Sigmoid colon (tissue), 7 donors: ENCODE results near the gene EIF4H. TPM values are rescaled to one million over a fixed set of nuclear protein-coding genes. Genes with fewer than 3 reads are reported as not detected.
A peak's percentile ranks its signal among the peaks of the same experiment; 100 is the strongest.

Experiments used
- DNase-seq: peaks from one replicate; pipeline ENCODE4 v3.0.0-alpha.2; 2019
- H3K27ac ChIP-seq, 4 donors: fragments of 200-600 bp; sonication (generic); one replicate each; pipeline ENCODE4 v1.5.1; 2016 to 2019; ENCODE audit warnings: mild to moderate bottlenecking in 1 of 4
- H3K27me3 ChIP-seq, 3 donors: fragments of 200-600 bp; sonication (generic); one replicate each; pipeline ENCODE4 v1.5.1; 2019; ENCODE audit warnings: mild to moderate bottlenecking in 1 of 3
- H3K36me3 ChIP-seq, 4 donors: fragments of 200-600 bp; sonication (generic); one replicate each; pipeline ENCODE4 v1.5.1; 2016 to 2019
- H3K4me1 ChIP-seq, 4 donors: fragments of 200-600 bp; sonication (generic); one replicate each; pipeline ENCODE4 v1.5.1; 2017 to 2019
- H3K4me3 ChIP-seq, 4 donors: fragments of 200-600 bp; sonication (generic); one replicate each; pipeline ENCODE4 v1.5.1; 2017 to 2019; ENCODE audit warnings: mild to moderate bottlenecking in 2 of 4, moderate library complexity in 1 of 4
- H3K9me3 ChIP-seq, 4 donors: fragments of 200-600 bp in 3 of 4; sonication (generic) in 3 of 4; one replicate each; pipeline versions ENCODE4 v1.5.1 to v1.6.1; 2013 to 2019
- EP300 ChIP-seq, 4 donors: sonication (generic); formaldehyde crosslinking; IDR thresholded peaks; one replicate each; pipeline ENCODE4 v1.6.1; 2017; ENCODE audit warnings: antibody characterized with exemption in 4 of 4
- POLR2A ChIP-seq, 2 donors: fragments of 450-650 bp; IDR thresholded peaks; one replicate each; pipeline ENCODE4 v1.6.1; 2016; ENCODE audit warnings: antibody characterized with exemption in 2 of 2, mild to moderate bottlenecking in 2 of 2, moderate library complexity in 2 of 2
- POLR2AphosphoS5 ChIP-seq, 4 donors: sonication (generic); formaldehyde crosslinking; IDR thresholded peaks; one replicate each; pipeline ENCODE4 v1.6.1; 2017; ENCODE audit warnings: antibody characterized with exemption in 4 of 4
- whole genome bisulfite sequencing, 2 donors: extraction: QIAGEN DNeasy Blood & Tissue Kit; methylation state at CpG; one replicate each; pipeline ENCODE4 v1.1.7; 2013; 5-methylcytosine and 5-hydroxymethylcytosine counted together
- intact Hi-C: fragments of 100-400 bp; cut with DNase I; formaldehyde crosslinking; loops from one replicate; pipeline ENCODE4 v1.15.1; 2023
- polyA plus RNA-seq, 3 donors: library from polyadenylated mRNA; stranded (reverse); fragments of 200-250 nt; gene quantifications; one replicate each; pipeline ENCODE4 v1.2.3, GENCODE V29; 2013
- total RNA-seq, 4 donors: library from RNA; depleted of rRNA; stranded (reverse); fragments of >200 nt; gene quantifications; one replicate each; pipeline ENCODE4 v1.1.0, GENCODE V29; 2016
- TF ChIP-seq, protein P1 (sequence below), 4 experiments: fragments of 450-650 bp in 3 of 4; fragments of 200-600 bp in 1 of 4; IDR thresholded peaks; one replicate each; pipeline ENCODE4 v1.5.1; 2016 to 2019; ENCODE audit warnings: antibody characterized with exemption in 4 of 4, mild to moderate bottlenecking in 3 of 4, moderate library complexity in 2 of 4
- donor health status: healthy with polysubstance abuse.
- donor health status: Bipolar disorder and iron deficiency.
- donor health status: healthy.

The EIF4H gene
- total and polyA plus RNA-seq, 7 donors, result 196 to 274 (median 224) TPM

DNA sequence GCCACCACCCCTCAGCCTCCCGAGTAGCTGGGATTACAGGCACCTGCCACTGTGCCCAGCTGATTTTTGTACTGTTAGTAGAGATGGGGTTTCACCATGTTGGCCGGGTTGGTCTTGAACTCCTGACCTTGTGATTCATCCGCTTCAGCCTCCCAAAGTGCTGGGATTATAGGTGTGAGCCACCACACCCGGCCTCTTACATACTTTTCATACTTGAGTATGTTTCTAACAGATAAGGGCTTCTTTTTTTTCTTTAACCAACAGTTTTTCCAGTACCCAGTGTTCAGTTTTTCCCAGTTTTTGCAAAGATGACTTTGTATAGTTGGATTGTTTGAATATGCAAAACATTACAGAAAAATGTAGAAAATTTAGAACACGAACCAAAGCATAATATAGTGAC, 7.7 kb downstream of the EIF4H start:
- 61 to 71% methylated on average over 5 of the region's 5 CpGs for WGBS, 2 donors
- peaks cover 0 to 100% (median 93%) of the 10 kb centered on the region in 4 donors for H3K4me1 ChIP-seq

DNA sequence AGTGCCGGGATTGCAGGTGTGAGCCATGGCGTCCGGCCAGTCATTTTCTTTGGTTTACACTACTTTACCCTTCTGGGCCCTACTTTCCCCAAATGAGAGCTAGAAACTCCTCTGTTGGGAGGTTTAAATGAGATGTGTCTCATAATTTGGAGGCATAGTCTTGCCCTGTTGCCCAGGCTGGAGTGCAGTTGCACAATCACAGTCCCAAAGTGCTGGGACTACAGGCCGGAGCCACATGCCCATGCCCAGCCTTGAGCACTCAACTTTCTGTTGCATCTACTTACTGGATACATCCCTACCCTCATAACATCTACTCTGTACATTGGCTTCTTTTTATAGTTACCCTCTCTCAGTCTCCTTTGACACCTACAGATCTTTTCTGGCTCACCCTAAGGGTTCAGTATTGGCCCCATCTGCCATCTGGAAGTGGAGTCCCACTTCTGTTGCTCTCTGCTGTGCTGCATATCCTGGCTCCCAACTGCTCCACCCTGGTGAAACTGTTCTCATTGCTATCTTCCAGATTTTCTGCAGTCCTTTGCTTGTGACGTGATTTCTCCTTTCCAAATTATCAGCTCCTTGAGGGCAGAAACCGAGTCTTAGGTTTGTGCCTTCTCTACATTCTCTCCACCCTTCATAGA, 8.4 kb downstream of the EIF4H start:
- no peaks in the 10 kb centered on the region for H3K9me3 ChIP-seq
- H3K4me3 ChIP-seq, result no peak overlapping the region
- DNase-seq, result no peak
- H3K4me1 ChIP-seq, result peaks cover 0 to 100% (median 93%) of the 10 kb centered on the region in 4 donors
- peak overlapping the region in 3 of 4 donors; percentile 3 to 76 (median 71) for H3K27ac ChIP-seq
- TF ChIP-seq POLR2AphosphoS5 (IDR thresholded peaks at IDR 0.05), result no peak
- no peak for TF ChIP-seq POLR2A (IDR thresholded peaks at IDR 0.05)
- intact Hi-C loops, result no loop called here
- 68 to 81% methylated on average over 6 of the region's 6 CpGs for WGBS, 2 donors
- H3K36me3 ChIP-seq, result peaks cover 0 to 6% (median 0%) of the 10 kb centered on the region in 4 donors
- no peaks in the 10 kb centered on the region for H3K27me3 ChIP-seq

More for the DNA sequence above, 7.7 kb downstream of the EIF4H start:
- Histone ChIP-seq H3K9me3 (no peaks in the 10 kb centered on the region), H3K27me3 (no peaks in the 10 kb centered on the region), H3K36me3 (peaks cover 0 to 6% (median 0%) of the 10 kb centered on the region in 4 donors), H3K27ac (peak overlapping the region in 2 of 4 donors; percentile 58 to 99), H3K4me3 (no peak overlapping the region)
- no peak for DNase-seq
- intact Hi-C loops, result no loop called here
- TF ChIP-seq POLR2AphosphoS5 (IDR thresholded peaks at IDR 0.05) (no peak), EP300 (IDR thresholded peaks at IDR 0.05) (no peak), POLR2A (IDR thresholded peaks at IDR 0.05) (no peak)
- TF ChIP-seq, protein P1, sequence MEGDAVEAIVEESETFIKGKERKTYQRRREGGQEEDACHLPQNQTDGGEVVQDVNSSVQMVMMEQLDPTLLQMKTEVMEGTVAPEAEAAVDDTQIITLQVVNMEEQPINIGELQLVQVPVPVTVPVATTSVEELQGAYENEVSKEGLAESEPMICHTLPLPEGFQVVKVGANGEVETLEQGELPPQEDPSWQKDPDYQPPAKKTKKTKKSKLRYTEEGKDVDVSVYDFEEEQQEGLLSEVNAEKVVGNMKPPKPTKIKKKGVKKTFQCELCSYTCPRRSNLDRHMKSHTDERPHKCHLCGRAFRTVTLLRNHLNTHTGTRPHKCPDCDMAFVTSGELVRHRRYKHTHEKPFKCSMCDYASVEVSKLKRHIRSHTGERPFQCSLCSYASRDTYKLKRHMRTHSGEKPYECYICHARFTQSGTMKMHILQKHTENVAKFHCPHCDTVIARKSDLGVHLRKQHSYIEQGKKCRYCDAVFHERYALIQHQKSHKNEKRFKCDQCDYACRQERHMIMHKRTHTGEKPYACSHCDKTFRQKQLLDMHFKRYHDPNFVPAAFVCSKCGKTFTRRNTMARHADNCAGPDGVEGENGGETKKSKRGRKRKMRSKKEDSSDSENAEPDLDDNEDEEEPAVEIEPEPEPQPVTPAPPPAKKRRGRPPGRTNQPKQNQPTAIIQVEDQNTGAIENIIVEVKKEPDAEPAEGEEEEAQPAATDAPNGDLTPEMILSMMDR (IDR thresholded peaks at IDR 0.05), result no peak

DNA sequence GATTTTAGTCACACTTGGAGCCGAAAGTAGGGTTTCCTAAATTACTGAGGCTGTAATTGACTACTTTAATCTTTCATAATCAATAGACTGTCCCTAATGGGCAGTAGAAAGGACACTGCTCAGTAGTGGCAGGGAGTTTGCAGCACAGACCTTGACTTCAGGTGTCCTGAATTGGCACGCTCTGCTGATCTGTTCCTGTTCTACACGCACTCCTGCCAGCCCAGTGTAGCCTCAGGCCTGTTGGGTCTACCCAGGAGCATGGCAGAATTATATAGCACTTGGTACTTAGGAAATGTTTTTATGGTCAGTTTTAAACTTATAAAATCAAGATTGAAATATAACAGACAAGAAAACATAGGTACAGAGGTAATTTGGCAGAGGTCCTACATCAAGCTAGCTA, 9.0 kb downstream of the EIF4H start:
- peaks cover 0 to 9% (median 2%) of the 10 kb centered on the region in 4 donors for H3K36me3 ChIP-seq
- H3K4me3 ChIP-seq, result no peak overlapping the region
- no peaks in the 10 kb centered on the region for H3K27me3 ChIP-seq
- TF ChIP-seq POLR2A (IDR thresholded peaks at IDR 0.05) (no peak), POLR2AphosphoS5 (IDR thresholded peaks at IDR 0.05) (no peak), EP300 (IDR thresholded peaks at IDR 0.05) (no peak)
- TF ChIP-seq, protein P1 (IDR thresholded peaks at IDR 0.05), result no peak
- intact Hi-C loops, result no loop called here
- H3K9me3 ChIP-seq, result no peaks in the 10 kb centered on the region
- 25 to 60% methylated on average over 3 of the region's 3 CpGs for WGBS, 2 donors
- H3K4me1 ChIP-seq, result peaks cover 0 to 100% (median 93%) of the 10 kb centered on the region in 4 donors
- peak overlapping the region in 3 of 4 donors; percentile 3 to 76 (median 71) for H3K27ac ChIP-seq
- DNase-seq, result no peak

DNA sequence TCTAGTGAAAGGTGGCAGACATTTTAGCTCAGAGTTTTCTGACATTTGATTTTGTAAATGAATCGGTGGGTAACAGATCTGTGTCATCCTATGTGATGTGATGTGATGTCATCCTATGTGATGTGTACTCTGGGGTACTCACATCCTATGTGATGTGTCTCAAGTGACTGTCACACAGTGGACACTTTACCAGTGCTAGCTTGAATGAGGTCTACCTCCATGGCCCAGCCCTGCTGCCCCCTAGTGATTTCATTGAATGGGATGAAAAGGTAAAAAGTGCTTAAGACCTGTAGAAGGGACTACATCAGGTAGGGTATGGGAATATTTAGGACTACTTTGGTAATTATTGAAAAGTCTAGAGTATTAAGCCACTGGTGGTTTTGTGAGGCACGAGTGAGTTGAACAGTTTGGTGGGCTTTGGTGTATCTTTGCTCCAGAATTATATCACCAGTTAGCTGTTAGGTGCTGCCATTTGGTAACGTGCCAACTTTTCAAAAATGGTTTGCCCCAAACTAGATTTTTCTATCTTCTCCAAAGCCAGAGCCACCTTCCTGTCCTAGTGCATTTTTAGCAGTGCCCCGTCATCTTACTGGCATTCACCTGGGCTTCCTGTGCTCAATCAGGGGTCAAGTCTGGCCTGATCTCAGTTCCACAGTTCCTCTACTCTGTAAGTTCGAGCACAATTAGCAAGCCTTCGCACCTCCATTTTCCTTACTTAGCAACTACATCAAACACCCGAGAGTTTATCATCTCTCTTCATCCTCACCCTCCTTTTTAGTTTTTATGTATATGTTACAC, 9.7 kb downstream of the EIF4H start:
- H3K4me1 ChIP-seq, result peaks cover 0 to 100% (median 92%) of the 10 kb centered on the region in 4 donors
- H3K27ac ChIP-seq, result peak overlapping the region in 2 of 4 donors; percentile 71 to 76
- no peaks in the 10 kb centered on the region for H3K9me3 ChIP-seq
- 62 to 68% methylated on average over 7 of the region's 7 CpGs for WGBS, 2 donors
- no peaks in the 10 kb centered on the region for H3K27me3 ChIP-seq
- TF ChIP-seq, protein P1 (IDR thresholded peaks at IDR 0.05), result no peak
- no peak for TF ChIP-seq POLR2AphosphoS5 (IDR thresholded peaks at IDR 0.05)
- no peak for TF ChIP-seq POLR2A (IDR thresholded peaks at IDR 0.05)
- TF ChIP-seq EP300 (IDR thresholded peaks at IDR 0.05), result no peak
- DNase-seq, result no peak
- peaks cover 0 to 16% (median 6%) of the 10 kb centered on the region in 4 donors for H3K36me3 ChIP-seq
- no peak overlapping the region for H3K4me3 ChIP-seq
- intact Hi-C loops, result no loop called here

DNA sequence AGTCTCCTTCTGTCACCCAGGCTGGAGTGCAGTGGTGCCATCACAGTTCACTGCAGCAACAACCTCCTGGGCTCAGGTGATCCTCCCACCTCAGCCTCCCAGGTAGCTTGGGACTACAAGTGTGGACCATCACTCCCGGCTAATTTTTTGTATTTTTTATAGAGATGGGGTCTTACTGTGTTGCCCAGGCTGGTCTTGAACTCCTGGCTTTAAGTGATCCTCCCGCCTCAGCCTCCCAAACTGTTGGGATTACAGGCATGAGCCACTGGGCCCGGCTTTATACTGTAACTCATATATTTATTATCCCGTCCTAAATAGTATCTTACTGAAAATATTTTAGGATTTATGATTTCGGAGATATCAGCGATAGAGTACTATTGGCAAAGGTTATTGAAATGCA, 10.9 kb downstream of the EIF4H start:
- no peak for DNase-seq
- Histone ChIP-seq H3K4me1 (peaks cover 0 to 90% (median 83%) of the 10 kb centered on the region in 4 donors), H3K36me3 (peaks cover 5 to 28% (median 17%) of the 10 kb centered on the region in 4 donors), H3K27ac (peak overlapping the region in 3 of 4 donors; percentile 50 to 76 (median 71)), H3K4me3 (no peak overlapping the region), H3K9me3 (no peaks in the 10 kb centered on the region), H3K27me3 (no peaks in the 10 kb centered on the region)
- intact Hi-C loops, result no loop called here
- TF ChIP-seq EP300 (IDR thresholded peaks at IDR 0.05) (no peak), POLR2A (IDR thresholded peaks at IDR 0.05) (no peak), POLR2AphosphoS5 (IDR thresholded peaks at IDR 0.05) (no peak)
- TF ChIP-seq, protein P1 (IDR thresholded peaks at IDR 0.05), result no peak
- 86 to 89% methylated on average over 6 of the region's 6 CpGs for WGBS, 2 donors
